HepG2 (cell line): ENCODE measurements around the gene CLDN7. TPM values are rescaled to one million over a fixed set of nuclear protein-coding genes. Genes with fewer than 3 reads are reported as not detected.

ENCODE experiments used
- CBX1 ChIP-seq: IDR thresholded peaks from one replicate; pipeline ENCODE4 v1.6.1; 2016; ENCODE audit warnings: antibody characterized with exemption, low read depth
- CENPX ChIP-seq: sonication (generic); formaldehyde crosslinking; IDR thresholded peaks from 2 replicates; pipeline ENCODE4 v1.9.0; 2021; ENCODE audit warnings: mild to moderate bottlenecking, missing genetic modification reagents, moderate library complexity
- CHCHD3 ChIP-seq: sonication (generic); formaldehyde crosslinking; IDR thresholded peaks from 2 replicates; pipeline ENCODE4 v1.8.0; 2022; ENCODE audit warnings: mild to moderate bottlenecking, missing genetic modification reagents, moderate library complexity
- E2F2 ChIP-seq: sonication (generic); formaldehyde crosslinking; IDR thresholded peaks from 2 replicates; pipeline ENCODE4 v1.4.0; 2020; ENCODE audit warnings: missing genetic modification reagents, borderline replicate concordance
- FOXK1 ChIP-seq: sonication (generic); formaldehyde crosslinking; IDR thresholded peaks from 2 replicates; pipeline ENCODE4 v1.4.0; 2020; ENCODE audit warnings: low read depth, missing genetic modification reagents, borderline replicate concordance
- FUBP1 ChIP-seq: sonication (generic); formaldehyde crosslinking; IDR thresholded peaks from 2 replicates; pipeline ENCODE4 v1.5.1; 2020; ENCODE audit warnings: missing genetic modification reagents, mild to moderate bottlenecking, borderline replicate concordance
- GPN1 ChIP-seq: sonication (generic); formaldehyde crosslinking; IDR thresholded peaks from 2 replicates; pipeline ENCODE4 v1.5.1; 2020; ENCODE audit warnings: missing genetic modification reagents, borderline replicate concordance
- HES4 ChIP-seq: sonication (generic); formaldehyde crosslinking; IDR thresholded peaks from 2 replicates; pipeline ENCODE4 v1.9.0; 2021; ENCODE audit warnings: mild to moderate bottlenecking, missing genetic modification reagents, borderline replicate concordance
- HNF4A ChIP-seq: sonication (generic); formaldehyde crosslinking; IDR thresholded peaks from 2 replicates; pipeline ENCODE4 v1.4.0; 2020; ENCODE audit warnings: missing genetic modification reagents
- KLF12 ChIP-seq: sonication (generic); formaldehyde crosslinking; IDR thresholded peaks from 2 replicates; pipeline ENCODE4 v1.4.0; 2020; ENCODE audit warnings: missing genetic modification reagents, borderline replicate concordance
- MAZ ChIP-seq, 2 experiments: sonication (generic) in 1 of 2; formaldehyde crosslinking in 1 of 2; IDR thresholded peaks; 2 replicates each; pipeline versions ENCODE4 v1.5.0 to v1.6.1; 2012 to 2020; ENCODE audit warnings: low read depth in 2 of 2, mild to moderate bottlenecking in 2 of 2, borderline replicate concordance in 1 of 2, improper control_type of control experiment in 1 of 2, low read length in 1 of 2, missing genetic modification reagents in 1 of 2, moderate library complexity in 1 of 2
- MLX ChIP-seq: IDR thresholded peaks from 2 replicates; pipeline ENCODE4 v1.6.1; 2016
- MYC ChIP-seq: sonication (generic); formaldehyde crosslinking; IDR thresholded peaks from 2 replicates; pipeline ENCODE4 v1.9.0; 2021; ENCODE audit warnings: missing genetic modification reagents, borderline replicate concordance
- MYPOP ChIP-seq: sonication (generic); formaldehyde crosslinking; IDR thresholded peaks from 2 replicates; pipeline ENCODE4 v1.8.1; 2023; ENCODE audit warnings: mild to moderate bottlenecking, moderate library complexity, missing genetic modification reagents
- NAIF1 ChIP-seq: sonication (generic); formaldehyde crosslinking; IDR thresholded peaks from 2 replicates; pipeline ENCODE4 v1.5.0; 2020; ENCODE audit warnings: mild to moderate bottlenecking, missing genetic modification reagents, borderline replicate concordance
- POLR2AphosphoS5 ChIP-seq: IDR thresholded peaks from 2 replicates; pipeline ENCODE4 v1.6.1; 2012; ENCODE audit warnings: low read depth, low read length
- RBFOX2 ChIP-seq: fragments of 200-400 bp; formaldehyde crosslinking; IDR thresholded peaks from 2 replicates; pipeline ENCODE4 v1.6.1; 2017; ENCODE audit warnings: low read depth, mild to moderate bottlenecking, low read length
- RFXAP ChIP-seq: sonication (generic); formaldehyde crosslinking; IDR thresholded peaks from 2 replicates; pipeline ENCODE4 v1.4.0; 2020; ENCODE audit warnings: missing genetic modification reagents, borderline replicate concordance
- ZBTB43 ChIP-seq: sonication (generic); formaldehyde crosslinking; conservative IDR thresholded peaks from 2 replicates; pipeline ENCODE4 v1.4.0; 2020; ENCODE audit warnings: missing genetic modification reagents
- ZNF207 ChIP-seq: fragments of 450-650 bp; IDR thresholded peaks from 2 replicates; pipeline ENCODE4 v1.6.1; 2016; ENCODE audit warnings: antibody characterized with exemption, borderline replicate concordance
- ZNF570 ChIP-seq: sonication (generic); formaldehyde crosslinking; IDR thresholded peaks from 2 replicates; pipeline ENCODE4 v1.4.0; 2020; ENCODE audit warnings: mild to moderate bottlenecking, missing genetic modification reagents, borderline replicate concordance
- ZNF616 ChIP-seq: sonication (generic); formaldehyde crosslinking; IDR thresholded peaks from 2 replicates; pipeline ENCODE4 v1.5.0; 2020; ENCODE audit warnings: low read depth, mild to moderate bottlenecking, missing genetic modification reagents
- ZNF644 ChIP-seq: IDR thresholded peaks from 2 replicates; pipeline ENCODE4 v1.6.1; 2016; ENCODE audit warnings: low read depth
- polyA plus RNA-seq, 8 experiments: library from polyadenylated mRNA; depleted of rRNA in 3 of 8; stranded (reverse) in 7 of 8; unstranded in 1 of 8; fragments of >200 nt; fragmentation: Illumina TruSeq in 4 of 8; extraction: Trizol in 4 of 8; gene quantifications; 2 replicates each; pipeline versions ENCODE4 v1.2.1 to v1.2.3, GENCODE V29; 2011 to 2016; ENCODE audit warnings: low read depth in 4 of 8, missing spikeins in 1 of 8, mixed read lengths in 1 of 8; ENCODE audit not compliant: insufficient read depth in 1 of 8
- total RNA-seq, 5 experiments: library from RNA; depleted of rRNA; stranded (reverse); fragments of >200 nt; fragmentation: Illumina TruSeq; extraction: Trizol; gene quantifications; 2 replicates each; pipeline ENCODE4 v1.2.3, GENCODE V29; 2016; ENCODE audit warnings: low read depth in 1 of 5

Gene CLDN7
- total and polyA plus RNA-seq, 2 of the 13 experiments (the other 11 are each of a cell fraction or from before 2014, with no cell fraction given) = not detected

GRCh38 chr17:7258731-7259554 is 3.3 kb downstream of the CLDN7 start (continued):
- TF ChIP-seq E2F2 (CRISPR knock-in tag) (no peak), ZBTB43 (no peak), POLR2AphosphoS5 (peak; percentile 48; the same call in 1 of the 2 replicates), CBX1 (no peak), GPN1 (CRISPR knock-in tag) (no peak), HNF4A (CRISPR knock-in tag) (peak; percentile 76), FUBP1 (CRISPR knock-in tag) (no peak), FOXK1 (CRISPR knock-in tag) (peak; percentile 12; the same call in 1 of the 2 replicates), CENPX (CRISPR knock-in tag) (no peak), ZNF570 (CRISPR knock-in tag) (no peak), HES4 (no peak), RBFOX2 (peak; percentile 47), RFXAP (no peak), KLF12 (peak; percentile 63; the same call in 1 of the 2 replicates), ZNF616 (CRISPR knock-in tag) (no peak), CHCHD3 (no peak), ZNF207 (no peak), MYPOP (CRISPR knock-in tag) (peak; percentile 71; the same call in 1 of the 2 replicates), ZNF644 (CRISPR knock-in tag) (peak; percentile 44; the same call in 1 of the 2 replicates), NAIF1 (CRISPR knock-in tag) (peak; percentile 76; the same call in 1 of the 2 replicates), MYC (CRISPR knock-in tag) (no peak; the same call in 1 of the 2 replicates), MAZ (IDR thresholded peaks at IDR 0.05; ENCODE audit: borderline replicate concordance, low read depth, low read length) (0 out of 2 replicates have a peak, but pooled peaks have one; percentile 20), MAZ (CRISPR knock-in tag; IDR thresholded peaks at IDR 0.05; ENCODE audit: low read depth) (0 out of 2 replicates have a peak, but pooled peaks have one; percentile 5), MLX (CRISPR knock-in tag) (no peak)
